HG03378 (cell line): ENCODE results near the gene OXSR1.

Experiments
- ATAC-seq: cut with Tn5 transposase; IDR thresholded peaks from one replicate; pipeline ENCODE4 v1.9.1; 2021; ENCODE audit warnings: mild to moderate bottlenecking, moderate library complexity; ENCODE audit not compliant: unreplicated experiment

Gene OXSR1

GRCh38 chr3:38297947-38298711 is 132.8 kb downstream of the OXSR1 start:
- no peak for ATAC-seq
